ENCODE results near the gene DEDD. TPM values are rescaled to one million over a fixed set of nuclear protein-coding genes. Genes with fewer than 3 reads are reported as not detected.

The DEDD gene
- total RNA-seq, 1 experiment from 2014 or later: 29.8 TPM

DNA sequence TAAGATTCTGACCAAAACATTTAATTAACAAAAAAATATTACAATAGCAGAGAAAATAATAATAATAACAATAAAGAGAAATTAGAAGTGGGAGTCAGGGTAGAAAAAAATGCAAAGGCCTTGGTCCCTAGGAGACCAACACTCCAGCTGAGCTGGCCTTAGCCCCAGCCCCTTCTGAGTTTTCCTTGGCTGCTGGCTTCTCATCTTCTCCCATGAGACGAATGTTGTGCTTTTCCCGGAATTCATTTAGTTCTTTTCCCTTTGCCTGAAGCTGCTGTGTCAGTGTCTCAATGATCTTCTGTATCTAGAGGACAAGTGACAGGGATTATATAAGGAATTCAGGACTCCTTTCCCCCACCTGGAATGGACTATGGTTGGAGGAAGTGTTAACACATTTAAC, 31.9 kb downstream of the DEDD start:
- Histone ChIP-seq H3K4me2 (no peak overlapping the region), H3K9me3 (ENCODE audit: insufficient read depth, low read depth) (no peaks in the 10 kb centered on the region), H3K4me1 (replicated peaks; ENCODE audit: insufficient read depth) (peaks cover 13% of the 10 kb centered on the region), H3K79me2 (ENCODE audit: low read depth) (peaks cover 10% of the 10 kb centered on the region), H3K4me3 (no peak overlapping the region), H3K27me3 (ENCODE audit: insufficient read depth, low read depth) (no peaks in the 10 kb centered on the region), H3F3A (ENCODE audit: insufficient read depth, low read depth) (peaks cover 48% of the 10 kb centered on the region), H4K20me1 (ENCODE audit: insufficient read depth) (peaks cover 33% of the 10 kb centered on the region; the same call in 1 of the 2 replicates), H3K36me3 (ENCODE audit: low read depth) (0 out of 2 replicates have a peak, but pooled peaks cover 7% of the 10 kb centered on the region), H2AFZ (no peak overlapping the region), H3K27ac (no peak overlapping the region), H3K9me2 (ENCODE audit: insufficient read depth) (no peaks in the 10 kb centered on the region)
- intact Hi-C loops (cut with micrococcal nuclease; ENCODE audit: unreplicated experiment): no loop called here
- no TSS peak for BruUV-seq (replicated peaks)
- POLR2A ChIA-PET (ENCODE audit: unreplicated experiment): no interaction called here
- no peak for DNase-seq
- TF ChIP-seq, protein P1, sequence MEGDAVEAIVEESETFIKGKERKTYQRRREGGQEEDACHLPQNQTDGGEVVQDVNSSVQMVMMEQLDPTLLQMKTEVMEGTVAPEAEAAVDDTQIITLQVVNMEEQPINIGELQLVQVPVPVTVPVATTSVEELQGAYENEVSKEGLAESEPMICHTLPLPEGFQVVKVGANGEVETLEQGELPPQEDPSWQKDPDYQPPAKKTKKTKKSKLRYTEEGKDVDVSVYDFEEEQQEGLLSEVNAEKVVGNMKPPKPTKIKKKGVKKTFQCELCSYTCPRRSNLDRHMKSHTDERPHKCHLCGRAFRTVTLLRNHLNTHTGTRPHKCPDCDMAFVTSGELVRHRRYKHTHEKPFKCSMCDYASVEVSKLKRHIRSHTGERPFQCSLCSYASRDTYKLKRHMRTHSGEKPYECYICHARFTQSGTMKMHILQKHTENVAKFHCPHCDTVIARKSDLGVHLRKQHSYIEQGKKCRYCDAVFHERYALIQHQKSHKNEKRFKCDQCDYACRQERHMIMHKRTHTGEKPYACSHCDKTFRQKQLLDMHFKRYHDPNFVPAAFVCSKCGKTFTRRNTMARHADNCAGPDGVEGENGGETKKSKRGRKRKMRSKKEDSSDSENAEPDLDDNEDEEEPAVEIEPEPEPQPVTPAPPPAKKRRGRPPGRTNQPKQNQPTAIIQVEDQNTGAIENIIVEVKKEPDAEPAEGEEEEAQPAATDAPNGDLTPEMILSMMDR (conservative IDR thresholded peaks at IDR 0.05): no peak
- no peak for TF ChIP-seq EZH2 (IDR thresholded peaks at IDR 0.05; ENCODE audit: low read depth)
- CTCF ChIA-PET: interaction anchor here (0.7 kb wide), 1 partner anchor 17 kb away, joined by 3 read pairs; the partner anchor contains the start of genes NIT1 and PFDN2

GRCh38 chr1:161099090-161099802, 33.2 kb downstream of the DEDD start:
- Histone ChIP-seq H3K36me3 (ENCODE audit: low read depth) (0 out of 2 replicates have a peak, but pooled peaks cover 7% of the 10 kb centered on the region), H3K9me2 (ENCODE audit: insufficient read depth) (no peaks in the 10 kb centered on the region), H3K27me3 (ENCODE audit: insufficient read depth, low read depth) (no peaks in the 10 kb centered on the region), H3K4me1 (replicated peaks; ENCODE audit: insufficient read depth) (peaks cover 13% of the 10 kb centered on the region), H3K27ac (no peak overlapping the region), H3F3A (ENCODE audit: insufficient read depth, low read depth) (peaks cover 44% of the 10 kb centered on the region), H3K4me3 (no peak overlapping the region), H3K4me2 (peak overlapping the region; percentile 91; the same call in 1 of the 2 replicates), H3K79me2 (ENCODE audit: low read depth) (peaks cover 5% of the 10 kb centered on the region; the same call in 1 of the 2 replicates), H4K20me1 (ENCODE audit: insufficient read depth) (peaks cover 25% of the 10 kb centered on the region; the same call in 1 of the 2 replicates), H3K9me3 (ENCODE audit: insufficient read depth, low read depth) (no peaks in the 10 kb centered on the region), H2AFZ (no peak overlapping the region)
- intact Hi-C loops (cut with micrococcal nuclease; ENCODE audit: unreplicated experiment): loop anchor here (2.0 kb wide), 1 partner anchor 34 kb away; the partner anchor contains the start of gene DEDD
- BruUV-seq (replicated peaks): no TSS peak
- DNase-seq: no peak
- TF ChIP-seq EZH2 (IDR thresholded peaks at IDR 0.05; ENCODE audit: low read depth): no peak
- TF ChIP-seq, protein P1 (conservative IDR thresholded peaks at IDR 0.05): no peak
- ChIA-PET POLR2A (ENCODE audit: unreplicated experiment) (no interaction called here), CTCF (interaction anchor here (0.6 to 1.2 kb wide), 3 partner anchors 28 to 109 kb away, joined by 4 to 12 read pairs (median 5); no protein-coding TSS in a partner anchor)

- H3K36me3 ChIP-seq (ENCODE audit: low read depth): 0 out of 2 replicates have a peak, but pooled peaks cover 7% of the 10 kb centered on the region
- H2AFZ ChIP-seq: peak within 1 kb of the TSS; percentile 86
- DNase-seq: peak; percentile 80 to 84
- ChIA-PET CTCF (interaction anchor here (0.6 to 1.4 kb wide), 8 partner anchors 22 to 127 kb away, joined by 3 to 12 read pairs (median 4); partner anchors contain the start of gene USF1), POLR2A (ENCODE audit: unreplicated experiment) (interaction anchor here (0.6 kb wide), 2 partner anchors 109 to 127 kb away, joined by 5 to 9 read pairs; no protein-coding TSS in a partner anchor)
- peaks cover 37% of the 10 kb centered on the region for H3F3A ChIP-seq (ENCODE audit: insufficient read depth, low read depth)
- no peaks in the 10 kb centered on the region for H3K27me3 ChIP-seq (ENCODE audit: insufficient read depth, low read depth)
- peak within 1 kb of the TSS; percentile 66 for H3K4me3 ChIP-seq
- TF ChIP-seq, protein P1 (conservative IDR thresholded peaks at IDR 0.05): no peak
- no peak for TF ChIP-seq EZH2 (IDR thresholded peaks at IDR 0.05; ENCODE audit: low read depth)
- H3K4me2 ChIP-seq: peak within 1 kb of the TSS; percentile 91
- H3K27ac ChIP-seq: no peak within 1 kb of the TSS
- H3K9me2 ChIP-seq (ENCODE audit: insufficient read depth): no peaks in the 10 kb centered on the region
- no peaks in the 10 kb centered on the region for H3K9me3 ChIP-seq (ENCODE audit: insufficient read depth, low read depth)
- peaks cover 16% of the 10 kb centered on the region for H3K4me1 ChIP-seq (replicated peaks; ENCODE audit: insufficient read depth)
- BruUV-seq (replicated peaks): no TSS peak
- no peaks in the 10 kb centered on the region for H3K79me2 ChIP-seq (ENCODE audit: low read depth)
- H4K20me1 ChIP-seq (ENCODE audit: insufficient read depth): peaks cover 17% of the 10 kb centered on the region; the same call in 1 of the 2 replicates
- intact Hi-C loops (cut with micrococcal nuclease; ENCODE audit: unreplicated experiment): loop anchor here (1.0 to 2.0 kb wide), 3 partner anchors 34 to 101 kb away; partner anchors contain the start of genes DEDD and USF1
These were observed 34.0 kb downstream of the DEDD start, which contains the start of gene KLHDC9 for GRCh38 chr1:161098210-161099068. Gene KLHDC9 (plus strand): TSS chr1:161098361. CDS start chr1:161098536, 175 bp downstream.

Measured in PC-9 (cell line).